Raji (cell line): ENCODE results near the gene CR1.

Experiments
- POLR2A ChIP-seq: IDR thresholded peaks from 2 replicates; pipeline ENCODE4 v1.6.1; 2011; ENCODE audit warnings: low read depth, low read length, control low read depth; ENCODE audit not compliant: insufficient read depth

Gene CR1

GRCh38 chr1:207494171-207494570 is 1.8 kb upstream of the CR1 start:
- no peak for TF ChIP-seq POLR2A

GRCh38 chr1:207497941-207498340 is 2.0 kb downstream of the CR1 start:
- no peak for TF ChIP-seq POLR2A

- no peak for TF ChIP-seq POLR2A
Measured at GRCh38 chr1:207499573-207499972, 3.6 kb downstream of the CR1 start.

- TF ChIP-seq POLR2A, result no peak
Measured at GRCh38 chr1:207500306-207500705, 4.3 kb downstream of the CR1 start.

GRCh38 chr1:207501071-207501470 is 5.1 kb downstream of the CR1 start:
- TF ChIP-seq POLR2A, result no peak

- TF ChIP-seq POLR2A, result no peak
Measured at GRCh38 chr1:207502726-207503125, 6.8 kb downstream of the CR1 start.

- no peak for TF ChIP-seq POLR2A
Measured at GRCh38 chr1:207503950-207504349, 8.0 kb downstream of the CR1 start.

- TF ChIP-seq POLR2A, result no peak
Measured at GRCh38 chr1:207504438-207504837, 8.5 kb downstream of the CR1 start.

GRCh38 chr1:207510444-207510843 is 14.5 kb downstream of the CR1 start:
- TF ChIP-seq POLR2A, result no peak

- TF ChIP-seq POLR2A, result no peak
Measured at GRCh38 chr1:207514890-207515289, 18.9 kb downstream of the CR1 start.

GRCh38 chr1:207516729-207517128 is 20.8 kb downstream of the CR1 start:
- TF ChIP-seq POLR2A, result no peak

- no peak for TF ChIP-seq POLR2A
Measured at GRCh38 chr1:207518608-207519236, 22.8 kb downstream of the CR1 start.

GRCh38 chr1:207519505-207520399 is 23.8 kb downstream of the CR1 start:
- TF ChIP-seq POLR2A, result no peak

- no peak for TF ChIP-seq POLR2A
Measured at GRCh38 chr1:207565546-207566468, 69.8 kb downstream of the CR1 start.

- no peak for TF ChIP-seq POLR2A
Measured at GRCh38 chr1:207578796-207579435, 83.0 kb downstream of the CR1 start.

- TF ChIP-seq POLR2A, result no peak
Measured at GRCh38 chr1:207579436-207579799, 83.5 kb downstream of the CR1 start.
